Cerebellar nuclear complex (tissue), 1 donor: ENCODE data around the gene ARMC7.
"Not testable (repeated sequence)": the region's sequence is repeated elsewhere in the genome, so short reads cannot be mapped to it uniquely, and the experiment has no call there.

Experiments used
- DNase-seq, 2 experiments: peaks; one replicate each; lab custom pipeline; 2025; lab: John Stamatoyannopoulos, UW

ARMC7 gene

DNA sequence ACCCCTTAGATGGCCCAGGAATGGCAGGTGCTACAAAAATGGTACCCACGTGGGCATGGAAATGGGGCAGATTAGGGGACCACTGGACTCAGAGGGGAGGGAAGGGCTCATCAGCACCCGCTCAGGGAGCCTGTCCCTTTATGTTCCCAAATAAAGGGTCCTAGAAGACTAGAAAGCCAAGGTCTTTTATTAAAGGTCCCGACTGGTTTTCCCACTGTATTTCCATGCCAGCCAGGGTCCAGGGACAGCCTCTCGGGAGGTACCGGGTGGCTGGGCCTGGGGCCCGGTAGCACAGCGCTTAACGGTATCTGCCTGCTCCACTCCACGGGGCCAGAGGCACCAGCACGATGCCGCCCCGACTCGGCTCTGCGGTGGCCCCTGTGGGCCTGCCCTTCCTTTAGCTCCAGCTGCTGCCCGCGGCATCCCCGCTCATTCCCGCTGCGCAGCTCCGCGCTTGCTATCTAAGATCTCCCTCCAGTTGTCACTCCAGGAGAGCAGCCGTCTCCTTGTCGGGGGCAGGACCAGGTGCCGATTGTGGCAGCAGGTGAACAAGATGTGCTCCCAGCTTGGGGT is 20.4 kb downstream of the ARMC7 start:
- DNase-seq = no peak

DNA sequence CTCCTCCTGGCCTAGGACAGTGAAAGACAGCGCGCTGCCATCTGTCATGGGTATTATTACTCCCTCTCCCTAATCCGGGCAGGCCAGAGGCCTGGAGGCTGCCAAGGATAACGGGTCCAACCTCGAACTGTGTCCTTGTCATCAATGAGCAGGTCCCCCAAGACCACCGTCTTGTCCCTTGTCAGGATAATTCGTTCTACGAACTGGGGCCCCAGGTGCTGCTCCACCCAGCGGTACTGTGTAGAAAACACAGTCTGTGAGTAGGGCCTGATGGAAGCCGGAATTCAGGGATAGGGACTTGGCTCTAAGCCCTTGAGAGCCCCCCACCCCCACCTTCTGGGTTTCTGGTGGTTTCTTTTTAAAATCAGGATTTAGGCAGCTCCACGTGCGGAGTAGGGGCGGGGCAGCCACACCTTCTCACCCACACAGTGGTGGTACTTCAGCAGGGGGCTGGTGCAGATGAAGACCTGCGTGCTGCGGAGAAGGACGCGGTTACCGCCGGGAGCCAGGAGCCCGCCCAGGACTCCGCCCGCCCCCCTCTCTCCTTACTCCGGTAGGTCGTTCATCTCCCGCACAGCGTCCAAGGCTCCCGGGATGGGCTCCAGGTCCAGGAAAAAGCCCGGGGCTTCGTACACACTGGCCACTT is 21.0 kb downstream of the ARMC7 start:
- DNase-seq = peak; percentile 51 to 73

DNA sequence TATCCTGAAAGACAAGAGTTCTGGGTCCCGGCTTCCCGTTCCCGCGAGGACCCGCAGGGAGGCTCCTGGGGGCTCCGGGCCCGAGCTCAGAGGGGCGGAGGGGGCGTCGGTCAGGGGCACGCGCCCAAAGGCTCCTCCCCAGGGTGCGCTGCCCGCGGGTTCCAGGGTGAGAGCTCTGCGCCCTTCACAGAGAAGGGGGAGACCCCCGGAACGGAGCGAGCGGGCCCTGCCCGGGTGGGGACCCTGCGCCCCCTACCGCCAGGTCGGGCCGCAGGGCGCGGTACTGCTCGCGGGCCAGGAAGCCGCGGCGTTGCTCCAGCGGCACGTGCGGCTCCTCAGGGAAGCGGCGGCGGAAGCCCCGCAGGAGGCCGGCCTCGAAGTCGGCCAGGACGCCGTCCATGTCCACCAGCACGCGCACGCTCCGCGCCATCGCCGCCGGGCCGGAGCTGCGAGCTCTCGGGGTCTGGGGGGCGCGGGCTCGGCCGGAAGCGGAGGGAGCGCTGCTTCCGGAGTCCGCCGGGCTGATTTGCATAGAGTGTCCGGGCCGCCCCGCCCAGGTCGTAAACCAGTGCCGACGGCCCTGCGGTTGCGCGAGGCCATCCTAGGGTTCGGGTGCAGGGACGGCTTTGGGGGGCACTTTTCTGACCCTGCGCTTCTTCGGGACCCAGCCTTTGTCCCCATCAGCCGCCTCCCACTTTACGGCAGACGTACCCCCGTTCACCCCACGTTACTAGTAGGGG is 21.7 kb downstream of the ARMC7 start, which contains the start of gene NT5C:
TSS of gene NT5C (minus strand) at position 465 of the 740 bp plus-strand sequence. CDS start at position 430, 35 bp downstream.
- no peak for DNase-seq

DNA sequence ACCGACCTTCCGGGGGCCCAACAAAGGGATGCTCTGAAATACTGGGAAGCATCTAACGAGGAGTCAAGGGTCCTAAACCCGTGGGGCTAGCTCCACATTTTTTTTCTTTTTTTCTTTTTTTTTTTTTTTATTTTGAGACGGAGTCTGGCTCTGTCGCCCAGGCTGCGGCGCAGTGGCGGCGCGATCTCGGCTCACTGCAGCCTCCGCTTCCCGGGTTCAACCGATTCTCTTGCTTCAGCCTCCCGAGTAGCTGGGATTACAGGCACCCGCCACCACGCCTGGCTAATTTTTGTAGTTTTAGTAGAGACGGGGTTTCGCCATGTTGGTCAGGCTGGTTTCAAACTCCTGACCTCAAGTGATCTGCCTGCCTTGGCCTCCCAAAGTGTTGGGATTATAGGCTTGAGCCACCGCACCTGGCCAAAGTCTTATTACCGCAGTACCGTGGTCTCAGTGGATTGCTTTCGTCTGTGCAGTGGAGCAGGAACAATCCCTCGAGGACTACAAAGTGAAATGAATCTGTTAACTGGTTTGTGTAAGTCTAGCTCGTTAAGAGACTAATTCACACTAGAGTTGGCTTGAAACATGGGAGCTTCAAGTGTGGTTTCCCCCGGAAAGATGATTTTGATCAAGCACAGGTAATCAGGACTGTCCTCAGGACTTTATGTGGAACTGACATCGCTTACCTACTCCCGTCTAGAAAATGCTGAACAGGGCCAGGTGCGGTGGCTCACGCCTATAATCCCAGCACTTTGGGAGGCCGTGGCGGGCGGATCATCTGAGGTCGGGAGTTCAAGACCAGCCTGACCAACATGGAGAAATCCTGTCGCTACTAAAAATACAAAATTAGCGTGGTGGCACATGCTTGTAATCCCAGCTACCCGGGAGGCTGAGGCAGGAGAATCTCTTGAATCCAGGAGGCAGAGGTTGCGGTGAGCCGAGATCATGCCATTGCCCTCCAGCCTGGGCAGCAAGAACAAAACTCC is 22.5 kb downstream of the ARMC7 start:
- not testable (repeated sequence) for DNase-seq

DNA sequence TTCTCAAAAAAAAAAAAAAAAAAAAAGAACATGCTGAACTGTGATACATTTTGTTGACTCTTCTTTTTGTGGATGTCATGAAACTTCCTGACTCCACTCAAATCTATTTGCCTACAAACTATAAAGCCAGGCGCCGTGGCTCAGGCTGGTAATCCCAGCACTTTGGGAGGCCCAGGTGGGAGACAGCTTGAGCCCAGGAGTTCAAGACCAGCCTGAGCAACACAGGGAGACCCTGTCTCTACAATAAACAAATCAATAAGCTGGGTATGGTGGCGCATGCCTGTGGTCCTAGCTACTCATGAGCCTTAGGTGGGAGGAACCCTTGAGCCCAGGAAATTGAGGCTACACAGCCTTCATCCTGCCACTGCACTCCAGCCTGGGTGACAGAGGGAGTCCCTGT is 23.2 kb downstream of the ARMC7 start:
- DNase-seq = no peak

DNA sequence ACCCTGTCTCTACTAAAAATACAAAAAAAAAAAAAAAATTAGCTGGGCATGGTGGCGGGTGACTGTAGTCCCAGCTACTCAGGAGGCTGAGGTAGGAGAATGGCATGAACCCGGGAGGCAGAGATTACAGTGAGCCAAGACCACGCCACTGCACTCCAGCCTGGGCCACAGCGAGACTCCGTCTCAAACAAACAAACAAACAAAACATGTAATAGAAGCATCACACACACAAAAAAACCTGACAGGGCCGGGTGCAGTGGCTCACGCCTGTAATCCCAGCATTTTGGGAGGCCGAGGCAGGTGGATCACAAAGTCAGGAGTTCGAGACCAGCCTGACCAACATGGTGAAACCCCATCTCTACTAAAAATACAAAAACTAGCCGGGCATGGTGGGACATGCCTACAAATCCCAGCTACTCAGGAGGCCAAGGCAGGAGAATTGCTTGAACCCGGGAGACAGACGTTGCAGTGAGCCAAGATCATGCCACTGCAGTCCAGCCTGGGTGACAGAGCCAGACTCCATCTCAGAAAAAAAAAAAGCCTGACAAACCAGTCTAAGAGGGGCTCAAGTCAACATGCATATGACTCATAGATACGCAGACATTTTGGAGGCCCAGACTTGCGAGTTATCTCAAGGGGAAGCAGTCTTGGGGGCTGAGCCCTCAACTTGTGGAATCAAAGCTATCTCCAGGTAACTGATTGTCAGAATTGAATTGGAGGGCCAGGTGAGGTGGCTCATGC is 24.0 kb downstream of the ARMC7 start:
- not testable (repeated sequence) for DNase-seq

DNA sequence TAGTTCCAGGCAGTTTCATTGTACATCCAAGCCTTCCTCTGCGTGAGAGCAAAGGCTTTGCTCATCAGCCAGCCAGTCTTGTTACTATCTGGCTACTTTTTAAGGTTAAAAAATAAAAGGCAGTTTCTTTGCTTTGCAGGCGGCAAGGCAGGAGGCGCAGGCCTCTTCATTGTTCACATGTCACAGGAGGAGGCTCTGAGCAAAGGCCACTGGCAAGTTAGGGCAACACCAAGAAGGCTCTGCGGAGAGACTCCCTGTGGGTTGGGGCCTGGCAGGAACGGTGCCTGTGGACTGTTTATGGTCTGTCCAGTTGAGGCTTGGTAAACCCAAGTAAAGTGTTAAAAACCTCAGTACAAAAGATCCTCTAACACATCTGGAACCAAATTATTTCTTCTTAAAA is 25.7 kb downstream of the ARMC7 start:
- no peak for DNase-seq

DNA sequence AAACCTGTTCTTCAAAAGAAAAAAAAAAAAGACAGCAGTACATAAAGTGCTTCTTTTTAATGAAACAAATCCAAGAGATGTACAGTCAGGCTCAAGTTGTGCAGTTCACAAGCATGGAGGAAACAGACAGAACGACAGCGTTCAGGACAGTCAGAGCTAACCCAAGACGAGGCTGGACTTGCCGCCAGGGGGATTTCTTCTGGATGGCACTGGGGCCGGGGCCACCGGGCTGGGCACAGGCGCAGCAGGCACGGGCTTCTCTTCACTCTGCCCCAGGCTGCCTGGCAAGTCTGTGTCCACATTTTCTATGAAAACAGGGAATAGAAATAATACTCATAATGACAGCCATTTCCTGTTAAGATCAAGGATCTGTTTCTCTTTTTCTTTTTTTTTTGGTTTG is 26.2 kb downstream of the ARMC7 start:
- DNase-seq = no peak

DNA sequence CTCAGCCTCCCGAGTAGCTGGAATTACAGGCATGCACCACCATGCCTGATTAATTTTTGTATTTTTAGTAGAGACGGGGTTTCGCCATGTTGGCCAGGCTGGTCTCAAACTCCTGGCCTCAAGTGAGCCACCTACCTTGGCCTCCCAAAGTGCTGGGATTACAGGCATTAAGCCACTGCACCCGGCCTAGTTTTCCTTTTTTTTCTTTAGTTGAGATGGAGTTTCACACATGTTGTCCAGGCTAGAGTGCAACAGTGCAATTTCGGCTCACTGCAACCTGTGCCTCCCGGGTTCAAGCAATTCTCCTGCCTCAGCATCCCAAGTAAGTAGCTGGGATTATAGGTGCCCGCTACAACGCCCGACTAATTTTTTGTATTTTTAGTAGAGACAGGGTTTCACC is 28.0 kb downstream of the ARMC7 start:
- not testable (repeated sequence) for DNase-seq

DNA sequence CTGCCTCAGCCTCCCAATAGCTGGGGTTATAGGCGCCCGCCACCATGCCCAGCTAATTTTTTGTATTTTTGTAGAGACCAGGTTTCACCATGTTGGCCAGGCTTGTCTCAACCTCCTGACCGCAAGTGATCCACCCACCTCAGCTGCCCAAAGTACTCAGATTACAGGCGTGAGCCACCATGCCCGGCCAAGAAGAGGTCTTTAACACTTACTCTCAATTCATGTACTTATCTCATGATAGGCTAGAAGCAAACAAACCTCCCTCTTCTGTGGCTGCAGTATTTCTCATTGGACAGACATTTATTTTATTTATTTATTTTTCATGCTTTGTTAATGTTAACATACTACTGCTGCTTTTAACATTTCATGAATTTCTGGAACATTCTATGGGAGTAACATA is 28.8 kb downstream of the ARMC7 start:
- no peak for DNase-seq

DNA sequence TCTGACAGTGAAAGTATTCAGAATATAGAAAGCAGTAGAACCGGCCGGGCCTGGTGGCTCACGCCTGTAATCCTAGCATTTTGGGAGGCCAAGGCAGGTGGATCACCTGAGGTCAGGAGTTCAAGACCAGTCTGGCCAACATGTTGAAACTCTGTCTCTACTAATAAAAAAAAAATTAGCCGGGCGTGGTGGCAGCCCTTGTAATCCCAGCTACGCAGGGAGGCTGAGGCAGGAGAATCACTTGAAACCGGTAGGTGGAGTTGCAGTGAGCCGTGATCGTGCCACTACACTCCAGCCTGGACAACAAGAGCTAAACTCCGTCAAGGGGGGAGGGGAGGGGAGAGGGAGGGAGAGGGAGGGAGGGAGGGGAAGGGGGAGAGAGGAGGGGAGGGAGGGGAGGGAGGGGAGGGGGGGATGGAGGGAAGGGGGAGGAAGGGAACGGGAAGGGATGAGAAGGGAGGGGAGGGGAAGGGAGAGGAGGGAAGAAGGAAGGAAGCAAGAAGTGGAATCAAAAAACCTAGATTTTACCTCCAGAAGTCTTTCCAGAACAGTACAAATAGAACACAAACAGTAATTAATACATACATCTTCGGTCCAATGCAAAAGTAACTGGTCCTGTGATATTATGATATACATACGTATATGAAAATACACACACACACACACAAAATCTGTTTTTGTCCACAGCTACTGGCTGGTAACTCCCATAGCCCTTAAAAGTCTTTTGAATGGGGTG is 32.6 kb downstream of the ARMC7 start:
- no peak for DNase-seq

DNA sequence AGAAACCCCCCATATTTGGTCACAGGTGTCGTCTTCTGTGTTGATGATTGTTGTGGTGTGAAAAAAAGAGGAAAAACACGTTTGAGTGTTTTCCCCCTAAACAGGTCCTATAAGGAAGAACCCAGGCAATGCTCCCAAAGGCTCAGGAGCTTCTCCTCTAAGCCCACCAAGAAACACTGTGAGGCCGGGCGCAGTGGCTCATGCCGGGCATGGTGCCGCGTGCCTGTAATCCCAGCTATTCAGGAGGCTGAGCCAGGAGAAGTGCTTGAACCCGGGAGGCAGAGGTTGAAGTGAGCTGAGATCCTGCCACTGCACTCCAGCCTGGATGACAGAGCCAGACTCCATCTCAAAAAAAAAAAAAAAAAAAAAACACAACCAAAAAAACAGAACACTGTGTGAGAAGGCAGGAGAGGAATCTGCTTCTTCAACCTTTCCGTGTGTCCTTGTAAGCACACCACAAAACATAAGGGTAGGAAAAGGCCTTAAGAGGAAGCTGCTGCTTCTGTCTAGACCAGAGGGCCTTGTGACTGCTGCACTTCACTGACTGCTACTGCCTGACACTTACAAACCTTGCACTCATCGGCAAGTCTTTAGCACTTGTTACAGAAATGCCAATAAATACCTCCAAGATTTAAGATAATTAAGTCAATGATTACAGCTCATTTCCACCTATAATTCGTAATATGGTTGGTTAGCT is 35.2 kb downstream of the ARMC7 start:
- DNase-seq = no peak

DNA sequence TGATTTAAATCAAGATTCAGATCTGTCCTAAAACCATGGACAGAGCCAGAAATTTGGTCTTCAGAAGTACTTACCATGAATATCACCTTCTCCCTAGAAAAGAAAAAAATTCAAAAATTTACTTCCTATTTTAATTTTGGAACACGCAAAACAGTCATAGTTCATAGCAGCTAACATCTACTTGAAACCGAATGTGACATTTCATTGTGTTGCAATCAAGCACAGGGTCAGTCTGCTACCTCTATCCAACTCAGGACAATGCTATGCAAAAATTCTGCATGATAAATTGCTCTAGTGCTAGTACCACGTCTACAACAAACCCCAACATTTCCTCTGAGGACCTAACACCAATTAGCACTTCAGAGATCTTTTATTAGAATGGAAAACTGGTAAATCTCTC is 36.8 kb downstream of the ARMC7 start:
- DNase-seq = no peak

DNA sequence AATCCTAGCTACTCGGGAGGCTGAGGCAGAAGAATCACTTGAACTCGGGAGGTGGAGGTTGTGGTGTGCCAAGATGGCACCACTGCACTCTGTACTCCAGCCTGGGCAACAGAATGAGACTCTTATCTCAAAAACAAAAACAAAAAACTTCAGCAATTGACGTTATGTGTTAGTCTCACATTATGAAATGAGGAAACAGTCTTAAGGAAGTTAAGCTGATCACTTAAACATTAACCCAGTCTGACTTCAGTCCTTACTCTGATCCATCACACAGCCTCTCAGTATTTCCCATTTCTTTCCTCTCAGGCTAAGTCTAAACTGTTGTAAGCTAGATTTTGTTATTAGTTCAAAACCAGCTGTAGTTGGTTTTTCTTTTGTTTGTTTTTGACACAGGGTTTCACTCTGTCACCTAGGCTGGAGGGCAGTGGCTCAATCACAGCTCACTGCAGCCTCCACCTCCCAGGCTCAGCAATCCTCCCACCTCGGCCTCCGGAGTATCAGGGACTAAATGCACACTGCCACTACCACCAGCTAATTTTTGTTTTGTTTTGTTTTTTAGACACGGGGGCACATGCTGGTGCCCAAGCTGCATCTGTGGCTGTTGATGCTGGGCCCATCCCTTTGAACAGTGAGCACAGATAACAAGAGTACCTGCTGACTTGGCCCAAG is 38.2 kb downstream of the ARMC7 start:
- DNase-seq = no peak

DNA sequence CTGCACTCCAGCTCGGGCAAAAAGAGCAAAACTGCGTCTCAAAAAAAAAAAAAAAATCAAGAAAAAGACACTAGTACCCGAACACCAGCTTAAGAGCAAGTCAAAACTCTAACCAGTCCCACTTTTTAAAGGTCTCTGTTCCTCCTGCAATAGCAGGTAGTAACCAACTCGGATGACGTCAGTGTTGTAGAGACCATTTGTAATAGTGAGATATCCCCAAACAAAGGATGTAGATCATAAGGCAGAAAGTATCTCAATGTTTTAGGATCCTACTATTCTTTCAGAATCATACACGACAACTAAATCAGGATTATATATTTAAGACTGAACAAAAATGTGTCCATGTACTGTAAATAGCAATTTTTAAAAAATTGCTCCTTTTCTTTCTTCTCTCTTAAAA is 42.2 kb downstream of the ARMC7 start:
- DNase-seq = no peak

DNA sequence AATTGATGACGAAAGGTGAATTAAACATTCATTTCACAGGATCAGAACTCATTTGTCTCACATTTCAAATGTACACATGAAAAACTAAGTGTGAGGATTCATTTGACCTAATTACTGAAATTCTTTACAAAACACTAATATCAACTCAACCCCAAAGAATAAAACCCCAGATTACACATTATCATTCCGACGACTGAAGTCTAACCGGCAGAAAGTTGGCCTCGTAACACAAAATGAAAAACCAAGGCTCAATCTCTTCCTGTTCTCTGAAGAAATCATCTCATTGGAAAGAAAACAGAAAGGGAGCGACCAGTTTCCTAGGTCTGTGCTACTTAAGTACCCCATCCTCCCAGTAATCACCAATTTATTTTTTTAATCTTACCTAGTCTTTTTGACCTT is 42.8 kb downstream of the ARMC7 start:
- DNase-seq = no peak

DNA sequence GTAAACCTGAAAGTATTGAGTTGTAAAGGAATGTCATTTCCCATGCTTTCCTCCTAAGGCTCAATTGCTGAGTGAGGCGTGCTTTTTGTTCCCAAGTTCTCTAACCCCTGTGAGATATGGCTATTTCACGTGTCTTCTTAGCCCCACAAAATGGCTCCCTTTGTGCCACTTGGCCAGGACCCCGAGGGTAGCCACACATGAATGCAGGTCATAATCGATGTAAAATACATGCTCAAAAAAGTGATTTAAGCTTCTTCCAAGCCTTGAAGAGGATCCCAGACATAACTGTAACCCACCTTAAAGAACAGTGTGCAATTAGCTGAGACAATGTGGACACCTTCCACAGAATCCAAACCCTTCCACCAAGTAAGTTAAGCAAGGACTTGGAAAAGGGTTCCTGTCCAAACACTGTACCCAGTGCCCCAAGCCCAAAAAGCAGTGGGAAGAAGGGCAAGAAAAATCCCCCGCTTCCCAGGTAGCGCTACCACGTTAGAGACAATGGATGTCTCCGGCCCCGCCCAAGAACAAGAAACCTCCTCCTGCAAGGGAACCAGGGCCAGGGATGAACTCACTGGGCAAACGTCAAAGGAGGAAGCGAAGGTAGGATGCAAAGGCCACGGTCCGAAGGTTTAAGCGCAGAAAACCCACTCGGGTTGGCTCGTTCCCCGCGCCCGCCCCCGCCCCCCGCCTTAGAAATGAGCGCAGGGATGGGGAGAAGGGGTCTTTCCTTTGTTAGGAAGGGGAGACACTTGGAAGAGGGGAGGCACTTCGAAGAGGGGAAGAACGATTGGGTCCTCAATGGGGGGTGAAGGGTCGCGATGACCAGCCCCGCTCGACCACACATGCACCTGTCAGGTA is 43.4 kb downstream of the ARMC7 start:
- peak in 1 of 2 experiments; percentile 34 for DNase-seq

DNA sequence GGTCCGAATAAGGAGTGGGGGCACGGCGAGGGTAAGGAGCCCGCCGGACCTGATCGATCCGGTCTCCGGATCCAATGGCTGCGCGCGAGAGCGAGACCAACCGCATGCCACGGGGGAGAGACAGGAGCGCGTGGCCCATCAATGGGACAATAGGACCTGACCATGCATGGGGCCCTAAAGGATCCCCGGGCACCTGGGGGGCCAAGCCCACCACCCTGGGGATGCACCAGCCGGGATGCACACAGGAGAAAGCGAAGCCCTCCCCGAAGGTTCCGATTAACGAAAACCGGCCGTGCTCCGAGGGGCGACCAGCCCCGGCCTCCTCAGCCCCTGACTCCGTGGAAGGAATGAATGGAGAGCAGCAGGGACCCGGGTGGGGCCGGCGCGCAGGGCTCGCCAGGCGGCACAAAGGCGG is 44.0 kb downstream of the ARMC7 start:
- no peak for DNase-seq
